GM18951 (cell line): ENCODE measurements around the gene APOBEC3F.
A peak's percentile ranks its signal among the peaks of the same experiment; 100 is the strongest.
"Not testable (repeated sequence)": the region's sequence is repeated elsewhere in the genome, so short reads cannot be mapped to it uniquely, and the experiment has no call there.

Experiments
- POLR2A ChIP-seq: IDR thresholded peaks from 4 replicates; pipeline ENCODE4 v1.6.1; 2011; ENCODE audit warnings: mild to moderate bottlenecking; ENCODE audit not compliant: insufficient read length, insufficient read depth; ENCODE audit errors: extremely low read depth
- in situ Hi-C: fragments of 300-500 bp; cut with MboI; formaldehyde crosslinking; loops from one replicate; pipeline ENCODE4 v1.12.0; 2022; ENCODE audit warnings: low sequenced_read_pairs, mixed read lengths, inconsistent platforms; ENCODE audit not compliant: unreplicated experiment

APOBEC3F gene

DNA sequence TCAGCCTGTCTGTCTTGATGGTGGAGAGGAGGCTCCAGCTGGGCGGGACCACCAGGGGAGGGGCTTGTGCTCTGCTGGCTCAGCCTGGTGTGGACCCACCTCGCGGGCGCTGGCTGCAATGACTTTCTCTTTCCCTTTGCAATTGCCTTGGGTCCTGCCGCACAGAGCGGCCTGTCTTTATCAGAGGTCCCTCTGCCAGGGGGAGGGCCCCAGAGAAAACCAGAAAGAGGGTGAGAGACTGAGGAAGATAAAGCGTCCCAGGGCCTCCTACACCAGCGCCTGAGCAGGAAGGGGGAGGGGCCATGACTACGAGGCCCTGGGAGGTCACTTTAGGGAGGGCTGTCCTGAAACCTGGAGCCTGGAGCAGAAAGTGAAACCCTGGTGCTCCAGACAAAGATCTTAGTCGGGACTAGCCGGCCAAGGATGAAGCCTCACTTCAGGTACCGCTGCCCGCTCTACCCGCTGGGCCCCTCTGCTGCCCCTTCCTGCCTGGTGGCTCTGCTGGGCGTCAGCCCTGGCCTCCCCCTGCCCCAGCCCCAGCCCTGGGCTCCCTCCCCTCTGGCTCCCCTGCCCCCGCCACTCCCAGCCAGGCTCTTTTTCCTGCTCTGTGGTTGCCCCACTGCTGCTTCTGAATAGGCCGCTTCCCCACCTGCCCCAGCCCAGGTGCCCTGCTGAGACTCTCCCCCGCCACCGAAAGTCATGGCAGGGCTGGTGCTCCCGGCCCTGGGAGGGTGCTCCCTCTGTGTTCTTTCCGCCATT, at the start of gene APOBEC3F:
TSS of gene APOBEC3F (plus strand) at position 327 of the 759 bp plus-strand sequence. CDS start at position 424, 97 bp downstream.
- in situ Hi-C loops, result loop anchor here (5.0 kb wide), 1 partner anchor 37 kb away; the partner anchor contains the start of gene APOBEC3G
- TF ChIP-seq POLR2A, result peak; percentile 34

DNA sequence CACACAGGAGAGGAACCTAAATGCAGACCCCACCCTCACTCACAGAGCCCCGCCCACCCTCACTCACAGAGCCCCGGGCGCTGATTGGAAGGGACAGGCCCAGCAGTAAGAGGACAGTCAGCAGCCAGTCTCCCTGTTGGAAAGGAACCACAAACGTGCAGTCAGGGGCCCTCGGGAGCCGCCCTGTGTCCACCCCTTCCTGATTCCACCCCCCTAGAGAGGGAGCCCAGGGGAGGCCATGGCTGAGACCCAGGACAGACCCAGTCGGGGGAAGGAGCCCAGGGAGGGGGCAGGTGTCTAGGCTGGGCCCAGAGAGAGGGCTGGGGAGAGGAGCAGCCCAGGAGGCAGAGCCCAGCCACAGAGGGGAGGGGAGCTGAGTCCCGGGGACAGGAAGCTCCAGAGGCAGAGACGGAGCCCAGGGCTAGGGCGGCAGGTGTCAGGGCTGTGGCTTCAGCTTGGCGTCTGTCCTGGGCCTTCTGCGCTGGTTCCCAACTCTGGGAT, 47.7 kb upstream of the APOBEC3F start:
- in situ Hi-C loops, result not testable (repeated sequence)

DNA sequence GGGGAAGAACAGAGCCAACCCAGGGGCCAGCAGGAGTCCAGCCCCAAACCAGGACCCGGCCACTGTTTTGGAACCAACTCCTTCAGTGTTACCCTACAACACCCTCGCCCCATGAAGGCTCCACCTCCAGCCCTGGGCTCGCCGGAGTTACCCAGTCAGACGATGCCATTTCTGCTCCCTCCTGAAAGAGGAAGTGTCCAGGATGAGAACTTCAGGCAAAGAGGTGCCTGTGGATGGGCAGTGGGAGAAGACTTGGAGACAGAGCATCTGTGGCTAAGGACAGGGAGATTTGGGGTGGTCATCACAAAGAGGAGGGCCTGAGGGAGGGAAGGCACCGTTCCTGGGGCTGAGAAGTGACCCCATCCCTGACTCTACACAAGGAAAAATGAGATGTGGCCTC, 44.6 kb upstream of the APOBEC3F start:
- in situ Hi-C loops, result no loop called here
- TF ChIP-seq POLR2A, result no peak

DNA sequence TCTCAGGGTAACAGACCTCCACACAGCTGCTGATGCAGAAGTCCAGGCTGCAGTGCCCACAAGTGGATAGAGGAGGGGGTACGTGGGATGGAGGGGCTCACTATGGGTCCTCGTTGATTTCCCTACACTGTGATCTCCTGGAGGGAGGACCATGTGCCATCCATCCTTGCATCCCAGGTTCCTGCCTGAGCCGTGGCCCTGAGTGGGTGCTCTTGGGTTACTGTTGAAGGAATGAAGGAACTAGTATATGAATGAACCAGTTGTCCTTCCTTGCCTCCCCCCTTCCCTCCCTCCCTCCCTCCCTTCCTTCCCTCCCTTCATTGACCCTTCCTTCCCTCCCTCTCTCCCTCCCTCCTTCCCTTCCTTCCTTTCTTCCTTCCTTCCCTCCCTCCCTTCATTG, 43.1 kb upstream of the APOBEC3F start:
- TF ChIP-seq POLR2A, result no peak
- in situ Hi-C loops, result no loop called here

DNA sequence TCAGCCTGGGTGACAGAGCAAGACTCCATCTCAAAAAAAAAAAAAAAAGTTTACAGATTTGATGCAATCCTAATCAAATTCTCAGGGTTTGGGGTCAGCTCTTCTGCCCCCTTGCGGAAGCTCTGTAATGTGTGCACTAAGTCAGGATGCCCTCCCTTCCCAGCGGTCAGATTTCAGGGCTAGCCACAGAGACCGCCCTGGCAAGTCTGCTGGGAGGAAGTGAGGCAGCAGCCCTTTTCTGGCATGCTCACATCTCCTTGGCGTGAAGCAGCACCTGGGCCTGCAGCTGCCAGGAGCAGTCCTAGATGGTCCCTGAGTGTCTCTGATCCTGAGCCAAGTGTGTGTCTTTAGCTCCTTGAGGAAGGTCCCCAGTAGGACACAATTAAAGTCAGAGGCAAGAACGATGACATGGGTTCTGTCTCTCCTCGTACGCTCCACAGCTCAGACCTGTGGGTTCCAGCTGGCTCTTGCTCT, 37.5 kb upstream of the APOBEC3F start:
- peak; percentile 33 for TF ChIP-seq POLR2A

DNA sequence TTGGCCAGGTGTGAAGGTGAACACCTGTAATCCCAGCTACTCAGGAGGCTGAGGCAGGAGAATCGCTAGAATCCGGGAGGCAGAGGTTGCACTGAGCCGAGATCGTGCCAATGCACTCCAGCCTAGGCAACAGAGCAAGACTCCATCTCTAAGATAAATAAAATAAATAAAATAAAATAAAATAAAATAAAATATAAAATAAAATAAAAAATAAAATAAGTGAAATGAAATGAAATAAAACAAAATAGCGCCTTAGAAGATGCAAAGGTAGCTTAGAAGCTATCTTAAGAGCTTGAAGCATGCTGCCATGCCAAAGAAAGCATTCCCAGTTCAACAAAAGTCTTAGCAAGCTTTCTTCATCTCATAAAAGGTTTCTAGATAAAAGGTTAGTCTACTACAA, 33.5 kb upstream of the APOBEC3F start:
- TF ChIP-seq POLR2A, result no peak
- in situ Hi-C loops, result loop anchor here (10.0 to 25.0 kb wide), 2 partner anchors 132 to 305 kb away; partner anchors contain the start of genes CBX6 and RPL3

More for the DNA sequence above, 37.5 kb upstream of the APOBEC3F start:
- in situ Hi-C loops, result loop anchor here (10.0 to 25.0 kb wide), 2 partner anchors 128 to 309 kb away; partner anchors contain the start of genes CBX6 and RPL3

DNA sequence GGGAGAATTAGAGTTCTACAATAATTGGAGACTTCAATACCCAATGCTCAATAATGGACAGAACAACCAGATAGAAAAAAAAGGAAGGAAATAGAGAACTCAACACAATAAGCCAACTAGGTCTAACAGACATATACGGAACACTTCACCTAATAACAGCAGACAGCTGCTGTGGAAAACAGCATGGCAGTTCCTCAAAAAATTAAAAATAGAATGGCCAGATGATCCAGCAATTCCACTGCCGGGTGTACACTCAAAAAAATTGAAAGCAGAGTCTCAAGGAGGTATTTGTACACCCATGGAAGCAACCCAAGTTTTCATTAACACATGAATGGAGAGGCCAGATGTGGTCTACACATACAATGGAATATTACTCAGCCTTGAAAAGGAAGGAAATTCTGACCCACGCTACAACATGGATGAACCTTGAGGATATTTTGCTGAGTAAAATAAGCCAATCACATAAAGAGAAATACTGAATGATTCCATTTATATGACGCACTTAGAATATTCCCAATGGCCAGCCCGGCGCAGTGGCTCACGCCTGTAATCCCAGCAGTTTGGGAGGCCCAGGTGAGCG, 32.3 kb upstream of the APOBEC3F start:
- in situ Hi-C loops, result loop anchor here (10.0 to 25.0 kb wide), 2 partner anchors 134 to 304 kb away; partner anchors contain the start of genes CBX6 and RPL3

DNA sequence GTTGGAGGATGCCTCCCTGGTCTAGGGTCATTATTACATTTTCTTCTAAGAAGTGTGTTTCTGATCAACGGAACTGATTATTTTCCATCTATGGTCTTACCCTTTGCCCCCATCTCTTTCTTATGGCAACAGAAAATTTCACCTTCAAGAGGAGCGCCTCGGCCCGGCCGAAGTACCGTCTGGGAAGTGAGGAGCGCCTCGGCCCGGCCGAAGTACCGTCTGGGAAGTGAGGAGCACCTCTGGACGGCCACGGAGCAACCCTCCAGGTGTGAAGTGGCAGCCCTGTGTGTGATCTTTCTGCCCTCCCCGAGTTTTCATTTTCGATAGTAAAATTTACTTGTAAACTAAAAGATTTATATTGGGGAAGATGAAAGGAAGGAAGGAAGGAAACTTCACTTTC, 29.7 kb upstream of the APOBEC3F start:
- no peak for TF ChIP-seq POLR2A
- in situ Hi-C loops, result loop anchor here (5.0 to 25.0 kb wide), 2 partner anchors 111 to 301 kb away; partner anchors contain the start of gene RPL3

DNA sequence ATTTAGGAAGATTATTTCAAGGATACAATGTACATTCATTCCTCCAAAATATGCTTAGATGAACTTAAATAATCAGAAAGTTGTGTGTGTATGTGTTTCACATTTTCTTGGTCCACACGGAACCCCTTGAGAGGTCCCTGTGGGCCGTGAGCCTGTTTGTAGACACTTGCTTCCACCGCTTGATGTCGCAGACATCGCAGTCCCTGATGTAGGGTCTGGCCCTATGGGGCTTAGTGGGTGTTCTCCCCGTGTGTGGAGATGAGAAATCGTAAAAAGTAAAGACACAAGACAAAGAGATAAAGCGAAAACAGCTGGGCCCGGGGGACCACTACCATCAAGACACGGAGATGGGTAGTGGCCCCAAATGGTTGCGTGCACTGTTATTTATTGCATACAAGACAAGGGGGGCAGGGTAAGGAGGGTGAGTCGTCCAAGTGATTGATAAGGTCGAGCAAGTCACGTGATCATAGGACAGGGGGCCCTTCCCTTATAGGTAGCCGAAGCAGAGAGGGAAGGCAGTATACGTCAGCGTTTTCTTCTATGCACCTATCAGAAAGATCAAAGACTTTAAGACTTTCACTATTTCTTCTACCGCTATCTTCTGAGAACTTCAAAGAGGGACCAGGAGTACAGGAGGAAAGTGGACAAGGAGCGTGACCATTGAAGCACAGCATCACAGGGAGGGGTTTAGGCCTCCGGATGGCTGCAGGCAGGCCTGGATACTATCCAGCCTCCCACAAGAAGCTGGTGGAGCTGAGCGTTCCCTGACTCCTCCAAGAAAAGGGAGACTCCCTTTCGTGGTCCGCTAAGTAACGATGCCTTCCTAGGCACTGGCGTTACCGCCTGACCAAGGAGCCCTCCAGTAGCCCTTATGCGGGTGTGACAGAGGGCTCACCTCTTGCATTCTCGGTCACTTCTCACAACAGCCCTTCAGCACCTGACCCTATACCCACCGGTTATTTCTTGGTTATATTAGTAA, 27.8 kb upstream of the APOBEC3F start:
- no peak for TF ChIP-seq POLR2A
- in situ Hi-C loops, result loop anchor here (5.0 to 25.0 kb wide), 2 partner anchors 109 to 299 kb away; partner anchors contain the start of gene RPL3

DNA sequence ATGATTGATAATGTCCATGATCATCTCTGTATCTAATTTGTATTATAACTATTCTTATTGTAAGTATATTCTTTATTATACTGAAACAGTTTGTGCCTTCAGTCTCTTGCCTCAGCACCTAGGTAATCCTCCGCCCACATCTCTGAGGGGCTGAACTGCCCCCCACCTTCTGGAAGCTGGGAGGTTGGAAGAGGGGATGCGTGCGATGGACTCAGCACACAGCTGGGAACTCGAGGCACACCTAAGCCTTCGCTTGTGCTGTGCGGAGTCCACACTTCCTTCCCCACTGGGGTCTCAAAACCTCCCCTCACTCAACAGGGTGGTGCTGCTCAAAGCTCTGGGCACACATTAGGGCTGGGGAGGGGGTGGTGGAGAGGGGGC, 27.1 kb upstream of the APOBEC3F start:
- in situ Hi-C loops, result loop anchor here (5.0 to 25.0 kb wide), 2 partner anchors 109 to 299 kb away; partner anchors contain the start of gene RPL3

DNA sequence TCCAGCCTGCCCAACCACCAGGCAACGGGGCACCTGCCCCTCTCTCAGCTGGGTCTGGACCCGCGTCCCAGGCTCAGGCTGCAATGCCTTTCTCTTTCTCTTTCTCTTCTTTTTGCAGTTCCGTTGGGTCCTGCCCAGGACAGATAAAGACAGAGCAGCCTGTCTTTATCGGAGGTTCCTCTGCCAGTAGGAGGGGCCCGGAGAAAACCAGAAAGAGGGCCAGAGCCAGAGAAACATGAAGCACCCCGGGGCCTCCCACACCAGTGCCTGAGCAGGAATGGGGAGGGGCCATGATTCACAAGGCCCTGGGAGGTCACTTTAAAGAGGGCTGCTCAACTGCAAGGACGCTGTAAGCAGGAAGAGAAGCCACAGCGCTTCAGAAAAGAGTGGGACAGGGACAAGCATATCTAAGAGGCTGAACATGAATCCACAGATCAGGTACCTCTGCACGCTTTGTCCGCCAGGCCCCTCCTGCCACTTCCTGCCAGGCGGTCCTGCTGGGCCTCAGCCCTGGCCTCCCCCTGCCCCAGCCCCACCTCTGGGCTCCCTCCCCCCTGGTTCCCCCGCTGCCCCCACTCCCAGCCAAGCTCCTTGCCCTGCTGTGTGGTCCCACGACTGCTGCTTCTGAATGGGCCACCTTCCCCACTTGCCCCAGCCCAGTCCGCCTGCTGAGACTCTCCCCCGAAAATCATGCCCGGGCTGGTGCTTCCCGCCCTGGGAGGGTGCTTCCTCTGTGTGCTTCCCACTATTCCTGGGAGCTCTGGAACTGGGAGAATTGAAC, 26.5 kb upstream of the APOBEC3F start, which contains the start of gene APOBEC3C:
TSS of gene APOBEC3C (plus strand) at position 316 of the 781 bp plus-strand sequence. CDS start at position 422, 106 bp downstream.
- peak; percentile 73 for TF ChIP-seq POLR2A
- in situ Hi-C loops, result loop anchor here (5.0 to 25.0 kb wide), 2 partner anchors 108 to 298 kb away; partner anchors contain the start of gene RPL3

DNA sequence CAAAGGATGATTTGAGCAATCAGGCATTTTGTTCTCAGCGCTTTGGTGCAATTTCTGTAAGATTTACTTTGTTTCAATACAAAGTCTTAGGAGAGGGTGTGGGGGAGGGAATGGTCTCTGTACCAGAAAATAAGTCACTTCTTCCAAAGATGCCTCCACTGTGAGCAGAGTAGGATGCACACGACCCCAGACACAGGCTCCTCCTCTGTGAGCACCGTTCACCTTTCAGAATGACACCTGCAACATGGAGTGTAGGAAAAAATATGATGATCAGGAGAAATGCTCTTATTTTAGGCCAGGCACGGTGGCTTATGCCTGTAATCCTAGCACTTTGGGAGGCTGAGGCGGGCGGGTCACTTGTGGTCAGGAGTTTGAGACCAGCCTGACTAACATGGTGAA, 25.9 kb upstream of the APOBEC3F start:
- in situ Hi-C loops, result loop anchor here (5.0 to 25.0 kb wide), 2 partner anchors 108 to 298 kb away; partner anchors contain the start of gene RPL3
